Caki2 (cell line): Measurements from ENCODE around the gene MPDU1. TPM values are rescaled to one million over a fixed set of nuclear protein-coding genes. Genes with fewer than 3 reads are reported as not detected.

Source experiments
- DNase-seq: peaks from one replicate; pipeline ENCODE4 v3.0.0-alpha.2; 2015; ENCODE audit warnings: low read depth
- in situ Hi-C: cut with HindIII; loops from 2 replicates; pipeline ENCODE4 v1.10.0; 2016; ENCODE audit warnings: low sequenced_read_pairs, low pct_unique_long_range_greater_than_20kb, mixed read lengths
- total RNA-seq: library from RNA; depleted of rRNA; stranded (reverse); fragments of >200 nt; shearing (Covaris generic); gene quantifications from 2 replicates; pipeline ENCODE4 v1.2.3, GENCODE V29; 2014; ENCODE audit warnings: low replicate concordance

MPDU1 gene
- total RNA-seq, 1 experiment from 2014 or later, result 96.4 TPM

- in situ Hi-C loops, result no loop called here
- DNase-seq, result no peak
These were observed 24.1 kb upstream of the MPDU1 start for GRCh38 chr17:7559320-7560171.

GRCh38 chr17:7560172-7561027 is 23.3 kb upstream of the MPDU1 start:
- in situ Hi-C loops, result no loop called here
- no peak for DNase-seq

GRCh38 chr17:7561028-7561575 is 22.6 kb upstream of the MPDU1 start:
- peak; percentile 77 for DNase-seq
- in situ Hi-C loops, result no loop called here

- in situ Hi-C loops, result no loop called here
- DNase-seq, result peak; percentile 76
These were observed 22.0 kb upstream of the MPDU1 start, which contains the start of gene SENP3 for GRCh38 chr17:7561589-7562207. TSS of gene SENP3 (plus strand) at chr17:7561919. CDS start at chr17:7563077, 1,158 bp downstream.

DNA sequence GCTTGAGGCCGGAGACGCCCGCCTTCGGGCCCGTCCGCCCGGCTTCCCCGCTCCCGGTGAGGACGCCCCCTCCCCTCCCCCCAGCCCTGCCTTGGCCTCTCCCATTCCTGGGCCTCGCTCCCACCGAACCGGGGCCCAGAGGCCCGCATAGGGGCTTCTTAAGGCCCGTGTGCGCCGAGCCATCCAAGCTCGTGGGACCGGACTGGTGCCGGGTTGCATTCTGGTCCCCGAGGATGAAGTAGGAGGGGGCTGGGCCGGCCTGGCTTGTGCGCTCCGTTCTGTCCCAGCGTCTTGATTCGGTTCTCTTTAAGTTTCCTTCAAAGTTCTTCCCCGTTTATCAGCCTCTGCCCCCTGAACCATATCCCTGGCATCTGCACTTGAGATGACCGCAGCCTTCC is 21.4 kb upstream of the MPDU1 start:
- in situ Hi-C loops, result no loop called here

GRCh38 chr17:7563115-7563869 is 20.4 kb upstream of the MPDU1 start:
- in situ Hi-C loops, result no loop called here
- no peak for DNase-seq

More for the DNA sequence above, 21.4 kb upstream of the MPDU1 start:
- DNase-seq, result no peak

DNA sequence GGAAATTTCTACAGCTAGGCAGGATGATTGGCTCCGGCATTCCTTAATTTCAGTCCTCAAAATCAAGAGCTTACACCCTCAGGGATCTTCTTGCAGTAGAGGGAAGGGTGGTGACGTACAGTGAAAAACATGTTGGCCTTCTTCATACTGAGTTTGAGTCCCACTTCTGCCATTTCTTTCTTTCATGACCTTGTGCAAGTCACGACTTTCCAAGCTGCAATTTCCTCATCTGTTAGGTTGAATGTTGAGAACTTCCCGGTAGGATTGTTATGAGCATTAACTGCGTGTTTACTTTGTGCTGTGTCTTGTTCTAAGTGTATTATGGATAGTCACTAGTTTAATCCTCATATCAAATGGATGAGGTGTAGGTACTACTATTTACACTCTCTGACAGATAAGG is 14.1 kb upstream of the MPDU1 start:
- no peak for DNase-seq
- in situ Hi-C loops, result no loop called here

DNA sequence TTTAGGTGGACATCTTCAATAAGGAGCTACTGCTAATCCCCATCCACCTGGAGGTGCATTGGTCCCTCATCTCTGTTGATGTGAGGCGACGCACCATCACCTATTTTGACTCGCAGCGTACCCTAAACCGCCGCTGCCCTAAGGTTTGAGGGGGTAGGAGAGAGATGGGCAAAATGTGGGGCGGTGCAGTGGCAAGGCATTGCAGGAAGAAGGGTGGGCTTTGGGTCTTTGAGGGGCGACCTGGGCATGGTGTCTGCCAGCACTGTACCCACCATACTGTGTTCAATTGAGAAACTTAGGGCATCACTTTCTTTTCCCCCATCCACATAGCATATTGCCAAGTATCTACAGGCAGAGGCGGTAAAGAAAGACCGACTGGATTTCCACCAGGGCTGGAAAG is 13.3 kb upstream of the MPDU1 start:
- no peak for DNase-seq
- in situ Hi-C loops, result no loop called here

GRCh38 chr17:7572338-7572587 is 11.4 kb upstream of the MPDU1 start:
- DNase-seq, result no peak
- in situ Hi-C loops, result no loop called here

DNA sequence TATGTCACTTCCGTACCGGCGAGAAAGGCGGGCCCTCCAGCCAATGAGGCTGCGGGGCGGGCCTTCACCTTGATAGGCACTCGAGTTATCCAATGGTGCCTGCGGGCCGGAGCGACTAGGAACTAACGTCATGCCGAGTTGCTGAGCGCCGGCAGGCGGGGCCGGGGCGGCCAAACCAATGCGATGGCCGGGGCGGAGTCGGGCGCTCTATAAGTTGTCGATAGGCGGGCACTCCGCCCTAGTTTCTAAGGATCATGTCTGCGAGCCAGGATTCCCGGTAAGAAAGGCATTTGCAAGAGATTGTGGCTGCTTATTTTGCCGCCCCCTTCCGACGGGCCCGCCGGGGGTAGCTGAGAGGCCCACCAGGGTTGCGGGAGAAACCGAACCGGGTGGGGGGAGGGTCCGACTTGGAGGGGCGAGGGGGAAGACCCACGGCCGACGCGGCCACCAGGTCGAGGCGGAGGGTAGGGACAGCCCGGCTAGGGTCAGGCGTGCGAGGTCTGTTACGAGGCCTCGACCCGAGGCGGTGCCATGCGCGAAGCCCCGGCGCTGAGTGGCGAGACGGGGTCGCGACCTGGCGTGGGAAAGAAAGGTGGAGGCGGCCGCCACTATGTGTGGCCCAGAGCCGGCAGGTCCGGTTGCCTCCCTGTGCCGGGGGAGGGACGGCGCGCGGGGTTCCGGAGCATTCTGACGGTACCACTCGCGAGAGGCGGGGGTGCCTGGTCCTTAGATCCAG is 10.9 kb upstream of the MPDU1 start:
- in situ Hi-C loops, result no loop called here

GRCh38 chr17:7573324-7574080 is 10.2 kb upstream of the MPDU1 start:
- peak; percentile 78 for DNase-seq
- in situ Hi-C loops, result no loop called here

More for the DNA sequence above, 10.9 kb upstream of the MPDU1 start:
- peak; percentile 97 for DNase-seq

DNA sequence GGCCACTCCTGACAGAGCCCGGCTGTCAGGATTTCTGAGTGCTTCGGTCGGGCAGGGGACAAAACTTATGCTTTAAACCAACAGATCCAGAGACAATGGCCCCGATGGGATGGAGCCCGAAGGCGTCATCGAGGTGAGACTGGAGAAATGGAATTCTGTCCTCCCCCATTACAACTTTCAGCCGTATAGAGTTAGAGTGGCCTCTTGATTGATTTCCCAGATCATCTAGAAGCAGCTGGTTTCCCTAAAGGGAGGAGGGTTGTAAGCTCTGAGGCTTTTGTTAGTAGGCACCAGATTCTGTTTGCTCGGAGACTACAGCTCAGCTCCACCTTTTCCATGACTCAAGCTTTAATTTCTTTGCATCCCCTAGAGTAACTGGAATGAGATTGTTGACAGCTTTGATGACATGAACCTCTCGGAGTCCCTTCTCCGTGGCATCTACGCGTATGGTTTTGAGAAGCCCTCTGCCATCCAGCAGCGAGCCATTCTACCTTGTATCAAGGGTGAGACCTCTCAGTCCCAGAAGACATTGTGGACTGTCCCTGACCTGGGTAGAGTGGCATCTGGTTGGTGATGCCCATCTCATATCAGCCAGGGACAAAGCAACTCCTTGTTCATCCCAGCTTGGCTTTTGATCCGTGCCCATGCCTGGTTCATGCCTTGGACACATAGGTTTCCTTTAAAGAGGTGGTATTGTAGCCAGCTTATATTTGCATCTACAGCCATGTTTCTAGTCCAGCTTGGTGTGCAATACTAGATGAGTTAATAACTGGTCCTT is 9.3 kb upstream of the MPDU1 start:
- in situ Hi-C loops, result no loop called here
- DNase-seq, result no peak

GRCh38 chr17:7575481-7575883 is 8.2 kb upstream of the MPDU1 start:
- in situ Hi-C loops, result no loop called here
- DNase-seq, result no peak

DNA sequence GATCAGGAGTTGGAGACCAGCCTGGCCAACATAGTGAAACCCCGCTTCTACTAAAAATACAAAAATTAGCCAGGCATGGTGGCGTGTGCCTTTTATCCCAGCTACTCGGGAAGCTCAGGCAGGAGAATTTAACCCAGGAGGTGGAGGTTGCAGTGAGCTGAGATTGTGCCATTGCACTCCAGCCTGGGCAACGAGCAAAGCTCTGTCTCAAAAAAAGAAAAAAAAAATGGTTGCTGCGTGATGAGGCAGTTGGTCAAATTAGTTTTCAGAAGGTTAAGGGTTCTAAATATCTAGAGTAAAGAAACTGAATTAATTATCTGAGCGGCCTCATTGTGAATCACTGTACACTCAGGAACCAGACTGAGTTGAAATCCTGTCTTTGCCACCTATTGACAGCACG is 7.7 kb upstream of the MPDU1 start:
- in situ Hi-C loops, result no loop called here
- no peak for DNase-seq

DNA sequence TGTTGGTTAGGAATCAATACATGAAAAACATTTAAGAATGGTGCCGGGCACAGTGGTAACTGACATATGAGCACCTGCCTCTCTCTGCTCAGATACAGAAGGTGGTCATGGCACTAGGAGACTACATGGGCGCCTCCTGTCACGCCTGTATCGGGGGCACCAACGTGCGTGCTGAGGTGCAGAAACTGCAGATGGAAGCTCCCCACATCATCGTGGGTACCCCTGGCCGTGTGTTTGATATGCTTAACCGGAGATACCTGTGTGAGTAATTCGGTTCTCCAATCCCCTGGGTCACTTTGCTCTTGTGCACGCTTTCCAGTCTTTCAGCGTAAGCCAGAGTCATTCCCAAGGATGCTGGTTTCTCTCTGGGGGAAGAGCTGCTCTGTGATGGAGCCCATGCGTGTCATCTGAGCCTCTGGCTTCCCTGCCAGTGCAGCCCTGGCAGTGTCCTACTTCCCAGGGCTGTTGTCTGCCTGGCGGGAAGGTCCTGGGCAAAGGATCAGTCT is 7.2 kb upstream of the MPDU1 start:
- DNase-seq, result no peak
- in situ Hi-C loops, result no loop called here
